ENCODE measurements around the gene FCMR. TPM values are rescaled to one million over a fixed set of nuclear protein-coding genes. Genes with fewer than 3 reads are reported as not detected.
A peak's percentile ranks its signal among the peaks of the same experiment; 100 is the strongest.

FCMR gene
- polyA plus RNA-seq, 4 donors: 1.1 to 6.9 (median 2.6) TPM

- H3K4me3 ChIP-seq (ENCODE audit: low read depth in 1 of 3, low read length in 3 of 3): no peak overlapping the region
- H3K36me3 ChIP-seq (ENCODE audit: control insufficient read depth in 3 of 3, insufficient read depth in 2 of 3, low read depth in 1 of 3, low read length in 3 of 3): no peaks in the 10 kb centered on the region
- no peaks in the 10 kb centered on the region for H3K9me3 ChIP-seq (ENCODE audit: control insufficient read depth in 2 of 2, insufficient read depth in 1 of 2, low read depth in 1 of 2, low read length in 1 of 2)
- FAIRE-seq: no peak
- peak; percentile 15 to 20 for DNase-seq
- peaks cover 0 to 5% (median 0%) of the 10 kb centered on the region in 3 donors for H3K4me1 ChIP-seq (ENCODE audit: control insufficient read depth in 3 of 3, insufficient read depth in 2 of 3, low read depth in 1 of 3, low read length in 2 of 3)
- peak overlapping the region in 1 of 3 donors; percentile 66 for H3K27ac ChIP-seq (ENCODE audit: low read depth in 1 of 3, low read length in 2 of 3)
- WGBS, 3 donors: 43 to 56% (median 51%) methylated on average over 15 of the region's 15 CpGs
- H3K27me3 ChIP-seq (ENCODE audit: control insufficient read depth in 3 of 3, insufficient read depth in 3 of 3, low read length in 3 of 3): no peaks in the 10 kb centered on the region
Observed at GRCh38 chr1:206890125-206891060, 31.3 kb downstream of the FCMR start.

GRCh38 chr1:206887701-206888100, 34.0 kb downstream of the FCMR start:
- Histone ChIP-seq H3K36me3 (ENCODE audit: control insufficient read depth in 3 of 3, insufficient read depth in 2 of 3, low read depth in 1 of 3, low read length in 3 of 3) (no peaks in the 10 kb centered on the region), H3K27me3 (ENCODE audit: control insufficient read depth in 3 of 3, insufficient read depth in 3 of 3, low read length in 3 of 3) (no peaks in the 10 kb centered on the region), H3K9me3 (ENCODE audit: control insufficient read depth in 2 of 2, insufficient read depth in 1 of 2, low read depth in 1 of 2, low read length in 1 of 2) (no peaks in the 10 kb centered on the region), H3K4me3 (ENCODE audit: low read depth in 1 of 3, low read length in 3 of 3) (no peak overlapping the region), H3K27ac (ENCODE audit: low read depth in 1 of 3, low read length in 2 of 3) (no peak overlapping the region), H3K4me1 (ENCODE audit: control insufficient read depth in 3 of 3, insufficient read depth in 2 of 3, low read depth in 1 of 3, low read length in 2 of 3) (peaks cover 0 to 5% (median 0%) of the 10 kb centered on the region in 3 donors)
- 68 to 80% (median 74%) methylated on average over 4 of the region's 4 CpGs for WGBS, 3 donors
- DNase-seq (no peak), FAIRE-seq (no peak)

GRCh38 chr1:206886831-206887230, 34.9 kb downstream of the FCMR start:
- 90 to 94% (median 92%) methylated on average over 1 of the region's 1 CpG for WGBS, 3 donors
- H3K27me3 ChIP-seq (ENCODE audit: control insufficient read depth in 3 of 3, insufficient read depth in 3 of 3, low read length in 3 of 3): no peaks in the 10 kb centered on the region
- H3K36me3 ChIP-seq (ENCODE audit: control insufficient read depth in 3 of 3, insufficient read depth in 2 of 3, low read depth in 1 of 3, low read length in 3 of 3): no peaks in the 10 kb centered on the region
- H3K27ac ChIP-seq (ENCODE audit: low read depth in 1 of 3, low read length in 2 of 3): no peak overlapping the region
- no peaks in the 10 kb centered on the region for H3K9me3 ChIP-seq (ENCODE audit: control insufficient read depth in 2 of 2, insufficient read depth in 1 of 2, low read depth in 1 of 2, low read length in 1 of 2)
- DNase-seq: no peak
- H3K4me1 ChIP-seq (ENCODE audit: control insufficient read depth in 3 of 3, insufficient read depth in 2 of 3, low read depth in 1 of 3, low read length in 2 of 3): peaks cover 0 to 5% (median 0%) of the 10 kb centered on the region in 3 donors
- FAIRE-seq: no peak
- H3K4me3 ChIP-seq (ENCODE audit: low read depth in 1 of 3, low read length in 3 of 3): no peak overlapping the region

GRCh38 chr1:206885341-206886060, 36.2 kb downstream of the FCMR start:
- Histone ChIP-seq H3K9me3 (ENCODE audit: control insufficient read depth in 2 of 2, insufficient read depth in 1 of 2, low read depth in 1 of 2, low read length in 1 of 2) (no peaks in the 10 kb centered on the region), H3K36me3 (ENCODE audit: control insufficient read depth in 3 of 3, insufficient read depth in 2 of 3, low read depth in 1 of 3, low read length in 3 of 3) (no peaks in the 10 kb centered on the region), H3K4me1 (ENCODE audit: control insufficient read depth in 3 of 3, insufficient read depth in 2 of 3, low read depth in 1 of 3, low read length in 2 of 3) (peaks cover 0 to 3% (median 0%) of the 10 kb centered on the region in 3 donors), H3K27me3 (ENCODE audit: control insufficient read depth in 3 of 3, insufficient read depth in 3 of 3, low read length in 3 of 3) (no peaks in the 10 kb centered on the region), H3K4me3 (ENCODE audit: low read depth in 1 of 3, low read length in 3 of 3) (no peak overlapping the region), H3K27ac (ENCODE audit: low read depth in 1 of 3, low read length in 2 of 3) (no peak overlapping the region)
- FAIRE-seq (no peak), DNase-seq (no peak)
- WGBS, 3 donors: 59 to 75% (median 64%) methylated on average over 3 of the region's 3 CpGs

- DNase-seq (no peak), FAIRE-seq (no peak)
- H3K4me3 ChIP-seq (ENCODE audit: low read depth in 1 of 3, low read length in 3 of 3): no peak overlapping the region
- no peak overlapping the region for H3K27ac ChIP-seq (ENCODE audit: low read depth in 1 of 3, low read length in 2 of 3)
- WGBS, 3 donors: 87 to 94% (median 92%) methylated on average over 2 of the region's 2 CpGs
- H3K9me3 ChIP-seq (ENCODE audit: control insufficient read depth in 2 of 2, insufficient read depth in 1 of 2, low read depth in 1 of 2, low read length in 1 of 2): peaks cover 0 to 7% of the 10 kb centered on the region in 2 donors
- H3K4me1 ChIP-seq (ENCODE audit: control insufficient read depth in 3 of 3, insufficient read depth in 2 of 3, low read depth in 1 of 3, low read length in 2 of 3): no peaks in the 10 kb centered on the region
- no peaks in the 10 kb centered on the region for H3K27me3 ChIP-seq (ENCODE audit: control insufficient read depth in 3 of 3, insufficient read depth in 3 of 3, low read length in 3 of 3)
- H3K36me3 ChIP-seq (ENCODE audit: control insufficient read depth in 3 of 3, insufficient read depth in 2 of 3, low read depth in 1 of 3, low read length in 3 of 3): no peaks in the 10 kb centered on the region
Observed at GRCh38 chr1:206883876-206884275, 37.9 kb downstream of the FCMR start.

GRCh38 chr1:206883160-206883559, 38.6 kb downstream of the FCMR start:
- Histone ChIP-seq H3K4me3 (ENCODE audit: low read depth in 1 of 3, low read length in 3 of 3) (no peak overlapping the region), H3K4me1 (ENCODE audit: control insufficient read depth in 3 of 3, insufficient read depth in 2 of 3, low read depth in 1 of 3, low read length in 2 of 3) (no peaks in the 10 kb centered on the region), H3K36me3 (ENCODE audit: control insufficient read depth in 3 of 3, insufficient read depth in 2 of 3, low read depth in 1 of 3, low read length in 3 of 3) (no peaks in the 10 kb centered on the region), H3K27ac (ENCODE audit: low read depth in 1 of 3, low read length in 2 of 3) (no peak overlapping the region), H3K27me3 (ENCODE audit: control insufficient read depth in 3 of 3, insufficient read depth in 3 of 3, low read length in 3 of 3) (no peaks in the 10 kb centered on the region), H3K9me3 (ENCODE audit: control insufficient read depth in 2 of 2, insufficient read depth in 1 of 2, low read depth in 1 of 2, low read length in 1 of 2) (peaks cover 0 to 11% of the 10 kb centered on the region in 2 donors)
- FAIRE-seq (no peak), DNase-seq (no peak)
- 96 to 100% (median 97%) methylated on average over 1 of the region's 1 CpG for WGBS, 3 donors

- H3K4me3 ChIP-seq (ENCODE audit: low read depth in 1 of 3, low read length in 3 of 3): no peak overlapping the region
- H3K4me1 ChIP-seq (ENCODE audit: control insufficient read depth in 3 of 3, insufficient read depth in 2 of 3, low read depth in 1 of 3, low read length in 2 of 3): no peaks in the 10 kb centered on the region
- H3K27me3 ChIP-seq (ENCODE audit: control insufficient read depth in 3 of 3, insufficient read depth in 3 of 3, low read length in 3 of 3): no peaks in the 10 kb centered on the region
- no peak overlapping the region for H3K27ac ChIP-seq (ENCODE audit: low read depth in 1 of 3, low read length in 2 of 3)
- FAIRE-seq (no peak), DNase-seq (no peak)
- H3K9me3 ChIP-seq (ENCODE audit: control insufficient read depth in 2 of 2, insufficient read depth in 1 of 2, low read depth in 1 of 2, low read length in 1 of 2): peaks cover 0 to 13% of the 10 kb centered on the region in 2 donors
- H3K36me3 ChIP-seq (ENCODE audit: control insufficient read depth in 3 of 3, insufficient read depth in 2 of 3, low read depth in 1 of 3, low read length in 3 of 3): no peaks in the 10 kb centered on the region
- whole genome bisulfite sequencing, 3 donors: 65 to 76% (median 66%) methylated on average over 3 of the region's 3 CpGs
Observed at GRCh38 chr1:206882555-206882954, 39.2 kb downstream of the FCMR start.

- DNase-seq (no peak), FAIRE-seq (no peak)
- Histone ChIP-seq H3K4me1 (ENCODE audit: control insufficient read depth in 3 of 3, insufficient read depth in 2 of 3, low read depth in 1 of 3, low read length in 2 of 3) (no peaks in the 10 kb centered on the region), H3K36me3 (ENCODE audit: control insufficient read depth in 3 of 3, insufficient read depth in 2 of 3, low read depth in 1 of 3, low read length in 3 of 3) (no peaks in the 10 kb centered on the region), H3K27me3 (ENCODE audit: control insufficient read depth in 3 of 3, insufficient read depth in 3 of 3, low read length in 3 of 3) (no peaks in the 10 kb centered on the region), H3K27ac (ENCODE audit: low read depth in 1 of 3, low read length in 2 of 3) (no peak overlapping the region), H3K4me3 (ENCODE audit: low read depth in 1 of 3, low read length in 3 of 3) (no peak overlapping the region), H3K9me3 (ENCODE audit: control insufficient read depth in 2 of 2, insufficient read depth in 1 of 2, low read depth in 1 of 2, low read length in 1 of 2) (peaks cover 0 to 18% of the 10 kb centered on the region in 2 donors)
- WGBS, 3 donors: 72 to 77% (median 76%) methylated on average over 3 of the region's 3 CpGs
Observed at GRCh38 chr1:206880314-206880713, 41.4 kb downstream of the FCMR start.

Data from small intestine (tissue), 7 donors.